ENCODE measurements around the gene CPA4.

The CPA4 gene

DNA sequence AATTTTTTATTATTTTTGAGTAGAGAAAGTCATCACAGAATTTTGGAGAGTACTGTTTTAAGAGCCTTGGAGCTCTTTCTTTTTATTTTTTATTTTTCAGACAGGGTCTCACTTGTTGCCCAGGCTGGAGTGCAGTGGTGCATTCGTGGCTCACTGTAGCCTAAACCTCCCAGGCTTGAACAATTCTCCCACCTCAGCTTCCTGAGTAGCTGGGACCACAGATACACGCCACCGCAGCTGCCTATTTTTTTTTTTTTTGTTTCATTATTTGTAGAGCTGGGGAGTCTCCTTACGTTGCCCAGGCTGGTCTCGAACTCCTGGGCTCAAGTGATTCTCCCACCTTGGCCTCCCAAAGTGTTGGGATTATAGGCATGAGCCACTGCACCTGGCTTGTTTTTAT, 10.6 kb downstream of the CPA4 start:
- H3K4me1 ChIP-seq (ENCODE audit: control insufficient read depth, insufficient read depth, low read depth, low read length): no peaks in the 10 kb centered on the region
- H4K91ac ChIP-seq (ENCODE audit: low read length): no peak overlapping the region
- H2AK5ac ChIP-seq (ENCODE audit: low read length, severe bottlenecking): no peak overlapping the region
- H3K27ac ChIP-seq (ENCODE audit: low read length, poor library complexity, severe bottlenecking): no peak overlapping the region
- no peak overlapping the region for H2AFZ ChIP-seq (ENCODE audit: low read depth, low read length)
- H3K18ac ChIP-seq (ENCODE audit: low read depth in 1 of 2, low read length in 2 of 2): no peak overlapping the region
- no peak overlapping the region for H3K9ac ChIP-seq (ENCODE audit: low read length)
- H2BK12ac ChIP-seq (ENCODE audit: low read length in 2 of 2): no peak overlapping the region
- H3K14ac ChIP-seq (ENCODE audit: low read length in 2 of 2): no peak overlapping the region
- no peak overlapping the region for H3K23ac ChIP-seq (ENCODE audit: low read length in 2 of 2)
- 80% methylated on average over 3 of the region's 5 CpGs for WGBS
- H2BK15ac ChIP-seq (ENCODE audit: low read depth, poor library complexity, severe bottlenecking): no peak overlapping the region
- H2BK5ac ChIP-seq (ENCODE audit: low read depth, low read length, poor library complexity, severe bottlenecking): no peak overlapping the region
- peaks cover 0 to 3% of the 10 kb centered on the region in 2 experiments for H3K27me3 ChIP-seq (ENCODE audit: control insufficient read depth in 1 of 2, insufficient read depth in 1 of 2, low read length in 2 of 2)
- H3K4ac ChIP-seq (ENCODE audit: low read depth in 1 of 2, low read length in 2 of 2): no peak overlapping the region
- H4K8ac ChIP-seq (ENCODE audit: low read length): no peak overlapping the region
- H3K79me1 ChIP-seq (replicated peaks; ENCODE audit: low read length, poor library complexity, severe bottlenecking): peaks cover 9% of the 10 kb centered on the region
- no peak overlapping the region for H3K4me2 ChIP-seq (ENCODE audit: low read length, poor library complexity, severe bottlenecking)
- H3K4me3 ChIP-seq (ENCODE audit: insufficient read depth in 1 of 2, low read depth in 1 of 2, low read length in 2 of 2): no peak overlapping the region
- H2BK120ac ChIP-seq (ENCODE audit: low read depth, low read length): no peak overlapping the region
- DNase-seq: no peak
- peaks cover 0 to 49% of the 10 kb centered on the region in 2 experiments for H3K36me3 ChIP-seq (ENCODE audit: control insufficient read depth in 1 of 2, insufficient read depth in 2 of 2, low read depth in 1 of 2, low read length in 2 of 2)
- H3K9me3 ChIP-seq (ENCODE audit: control insufficient read depth, low read length): no peaks in the 10 kb centered on the region

- DNase-seq: no peak
- H3K4me1 ChIP-seq (ENCODE audit: control insufficient read depth, insufficient read depth, low read depth, low read length): no peaks in the 10 kb centered on the region
- H3K4ac ChIP-seq (ENCODE audit: low read depth in 1 of 2, low read length in 2 of 2): no peak overlapping the region
- no peak overlapping the region for H3K4me3 ChIP-seq (ENCODE audit: insufficient read depth in 1 of 2, low read depth in 1 of 2, low read length in 2 of 2)
- no peak overlapping the region for H2AFZ ChIP-seq (ENCODE audit: low read depth, low read length)
- H3K18ac ChIP-seq (ENCODE audit: low read depth in 1 of 2, low read length in 2 of 2): no peak overlapping the region
- no peak overlapping the region for H2BK5ac ChIP-seq (ENCODE audit: low read depth, low read length, poor library complexity, severe bottlenecking)
- no peak overlapping the region for H4K8ac ChIP-seq (ENCODE audit: low read length)
- no peak overlapping the region for H3K27ac ChIP-seq (ENCODE audit: low read length, poor library complexity, severe bottlenecking)
- no peak overlapping the region for H3K4me2 ChIP-seq (ENCODE audit: low read length, poor library complexity, severe bottlenecking)
- peaks cover 6% of the 10 kb centered on the region for H3K79me1 ChIP-seq (replicated peaks; ENCODE audit: low read length, poor library complexity, severe bottlenecking)
- H3K23ac ChIP-seq (ENCODE audit: low read length in 2 of 2): no peak overlapping the region
- no peak overlapping the region for H2BK120ac ChIP-seq (ENCODE audit: low read depth, low read length)
- H3K27me3 ChIP-seq (ENCODE audit: control insufficient read depth in 1 of 2, insufficient read depth in 1 of 2, low read length in 2 of 2): peaks cover 0 to 3% of the 10 kb centered on the region in 2 experiments
- WGBS: 95% methylated on average over 5 of the region's 5 CpGs
- no peak overlapping the region for H4K91ac ChIP-seq (ENCODE audit: low read length)
- H3K9ac ChIP-seq (ENCODE audit: low read length): no peak overlapping the region
- H3K14ac ChIP-seq (ENCODE audit: low read length in 2 of 2): no peak overlapping the region
- H3K36me3 ChIP-seq (ENCODE audit: control insufficient read depth in 1 of 2, insufficient read depth in 2 of 2, low read depth in 1 of 2, low read length in 2 of 2): peaks cover 0 to 50% of the 10 kb centered on the region in 2 experiments
- H2BK15ac ChIP-seq (ENCODE audit: low read depth, poor library complexity, severe bottlenecking): no peak overlapping the region
- H2AK5ac ChIP-seq (ENCODE audit: low read length, severe bottlenecking): no peak overlapping the region
- H2BK12ac ChIP-seq (ENCODE audit: low read length in 2 of 2): no peak overlapping the region
- H3K9me3 ChIP-seq (ENCODE audit: control insufficient read depth, low read length): no peaks in the 10 kb centered on the region
Measured at GRCh38 chr7:130303982-130304381, 11.0 kb downstream of the CPA4 start.

GRCh38 chr7:130304878-130305277, 11.9 kb downstream of the CPA4 start:
- H3K4ac ChIP-seq (ENCODE audit: low read depth in 1 of 2, low read length in 2 of 2): no peak overlapping the region
- 97% methylated on average over 3 of the region's 3 CpGs for WGBS
- no peak overlapping the region for H3K4me3 ChIP-seq (ENCODE audit: insufficient read depth in 1 of 2, low read depth in 1 of 2, low read length in 2 of 2)
- H3K27me3 ChIP-seq (ENCODE audit: control insufficient read depth in 1 of 2, insufficient read depth in 1 of 2, low read length in 2 of 2): peaks cover 0 to 3% of the 10 kb centered on the region in 2 experiments
- H3K14ac ChIP-seq (ENCODE audit: low read length in 2 of 2): no peak overlapping the region
- no peak overlapping the region for H2BK12ac ChIP-seq (ENCODE audit: low read length in 2 of 2)
- no peak overlapping the region for H2BK15ac ChIP-seq (ENCODE audit: low read depth, poor library complexity, severe bottlenecking)
- H3K18ac ChIP-seq (ENCODE audit: low read depth in 1 of 2, low read length in 2 of 2): no peak overlapping the region
- no peak overlapping the region for H4K8ac ChIP-seq (ENCODE audit: low read length)
- no peaks in the 10 kb centered on the region for H3K9me3 ChIP-seq (ENCODE audit: control insufficient read depth, low read length)
- H3K4me2 ChIP-seq (ENCODE audit: low read length, poor library complexity, severe bottlenecking): no peak overlapping the region
- no peak overlapping the region for H2BK120ac ChIP-seq (ENCODE audit: low read depth, low read length)
- no peak overlapping the region for H3K23ac ChIP-seq (ENCODE audit: low read length in 2 of 2)
- H4K91ac ChIP-seq (ENCODE audit: low read length): no peak overlapping the region
- H2BK5ac ChIP-seq (ENCODE audit: low read depth, low read length, poor library complexity, severe bottlenecking): no peak overlapping the region
- H2AK5ac ChIP-seq (ENCODE audit: low read length, severe bottlenecking): no peak overlapping the region
- no peak overlapping the region for H3K27ac ChIP-seq (ENCODE audit: low read length, poor library complexity, severe bottlenecking)
- H3K9ac ChIP-seq (ENCODE audit: low read length): no peak overlapping the region
- no peak overlapping the region for H2AFZ ChIP-seq (ENCODE audit: low read depth, low read length)
- no peaks in the 10 kb centered on the region for H3K4me1 ChIP-seq (ENCODE audit: control insufficient read depth, insufficient read depth, low read depth, low read length)
- H3K36me3 ChIP-seq (ENCODE audit: control insufficient read depth in 1 of 2, insufficient read depth in 2 of 2, low read depth in 1 of 2, low read length in 2 of 2): peaks cover 0 to 51% of the 10 kb centered on the region in 2 experiments
- DNase-seq: no peak
- peaks cover 3% of the 10 kb centered on the region for H3K79me1 ChIP-seq (replicated peaks; ENCODE audit: low read length, poor library complexity, severe bottlenecking)

DNA sequence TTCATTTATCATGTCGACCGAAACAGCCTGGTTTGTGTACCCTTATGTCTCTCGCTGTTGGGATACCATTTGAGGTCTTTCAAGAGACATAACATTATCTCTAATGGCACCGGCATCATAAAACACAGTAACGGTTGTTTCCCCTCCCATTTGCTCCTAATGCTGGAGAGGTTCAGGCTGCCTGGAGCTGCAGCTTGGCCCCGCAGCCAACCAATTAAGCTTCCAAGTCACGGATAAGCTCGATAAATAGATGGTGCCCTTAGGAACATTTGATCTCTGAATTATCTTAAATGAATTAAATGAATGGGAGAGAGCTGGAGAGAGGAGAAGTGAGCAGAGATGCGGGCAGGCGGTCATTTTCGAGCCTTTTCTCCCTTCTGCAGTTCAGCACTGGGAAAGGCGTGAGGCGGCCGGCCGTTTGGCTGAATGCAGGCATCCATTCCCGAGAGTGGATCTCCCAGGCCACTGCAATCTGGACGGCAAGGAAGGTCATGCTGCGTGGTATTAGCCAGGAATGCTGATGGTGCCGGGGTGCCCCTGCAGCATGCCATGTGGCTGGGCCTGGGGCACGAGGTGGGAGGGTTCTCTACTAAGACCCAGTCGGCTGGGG, 12.6 kb downstream of the CPA4 start:
- H2BK12ac ChIP-seq (ENCODE audit: low read length in 2 of 2): no peak overlapping the region
- no peak overlapping the region for H2BK120ac ChIP-seq (ENCODE audit: low read depth, low read length)
- WGBS: 91% methylated on average over 21 of the region's 21 CpGs

More for the DNA sequence above, 12.6 kb downstream of the CPA4 start:
- Histone ChIP-seq H3K14ac (ENCODE audit: low read length in 2 of 2) (no peak overlapping the region), H2BK5ac (ENCODE audit: low read depth, low read length, poor library complexity, severe bottlenecking) (no peak overlapping the region), H2AK5ac (ENCODE audit: low read length, severe bottlenecking) (no peak overlapping the region), H3K18ac (ENCODE audit: low read depth in 1 of 2, low read length in 2 of 2) (no peak overlapping the region), H4K8ac (ENCODE audit: low read length) (no peak overlapping the region), H4K91ac (ENCODE audit: low read length) (peak overlapping the region; percentile 19), H3K27me3 (ENCODE audit: control insufficient read depth in 1 of 2, insufficient read depth in 1 of 2, low read length in 2 of 2) (peaks cover 0 to 3% of the 10 kb centered on the region in 2 experiments), H3K9ac (ENCODE audit: low read length) (no peak overlapping the region), H3K4me2 (ENCODE audit: low read length, poor library complexity, severe bottlenecking) (no peak overlapping the region), H3K4me1 (ENCODE audit: control insufficient read depth, insufficient read depth, low read depth, low read length) (no peaks in the 10 kb centered on the region), H3K36me3 (ENCODE audit: control insufficient read depth in 1 of 2, insufficient read depth in 2 of 2, low read depth in 1 of 2, low read length in 2 of 2) (peaks cover 0 to 55% of the 10 kb centered on the region in 2 experiments), H3K4ac (ENCODE audit: low read depth in 1 of 2, low read length in 2 of 2) (no peak overlapping the region), H2AFZ (ENCODE audit: low read depth, low read length) (no peak overlapping the region), H3K23ac (ENCODE audit: low read length in 2 of 2) (no peak overlapping the region), H2BK15ac (ENCODE audit: low read depth, poor library complexity, severe bottlenecking) (no peak overlapping the region), H3K27ac (ENCODE audit: low read length, poor library complexity, severe bottlenecking) (no peak overlapping the region), H3K79me1 (replicated peaks; ENCODE audit: low read length, poor library complexity, severe bottlenecking) (peaks cover 1% of the 10 kb centered on the region), H3K4me3 (ENCODE audit: insufficient read depth in 1 of 2, low read depth in 1 of 2, low read length in 2 of 2) (no peak overlapping the region), H3K9me3 (ENCODE audit: control insufficient read depth, low read length) (no peaks in the 10 kb centered on the region)
- no peak for DNase-seq

Data from mesenchymal stem cell (in vitro differentiated cells and primary cell).